ENCODE measurements around the gene AHNAK. TPM values are rescaled to one million over a fixed set of nuclear protein-coding genes. Genes with fewer than 3 reads are reported as not detected.

Gene AHNAK
- total RNA-seq, 2 donors from 2014 or later = 168 to 241 TPM

DNA sequence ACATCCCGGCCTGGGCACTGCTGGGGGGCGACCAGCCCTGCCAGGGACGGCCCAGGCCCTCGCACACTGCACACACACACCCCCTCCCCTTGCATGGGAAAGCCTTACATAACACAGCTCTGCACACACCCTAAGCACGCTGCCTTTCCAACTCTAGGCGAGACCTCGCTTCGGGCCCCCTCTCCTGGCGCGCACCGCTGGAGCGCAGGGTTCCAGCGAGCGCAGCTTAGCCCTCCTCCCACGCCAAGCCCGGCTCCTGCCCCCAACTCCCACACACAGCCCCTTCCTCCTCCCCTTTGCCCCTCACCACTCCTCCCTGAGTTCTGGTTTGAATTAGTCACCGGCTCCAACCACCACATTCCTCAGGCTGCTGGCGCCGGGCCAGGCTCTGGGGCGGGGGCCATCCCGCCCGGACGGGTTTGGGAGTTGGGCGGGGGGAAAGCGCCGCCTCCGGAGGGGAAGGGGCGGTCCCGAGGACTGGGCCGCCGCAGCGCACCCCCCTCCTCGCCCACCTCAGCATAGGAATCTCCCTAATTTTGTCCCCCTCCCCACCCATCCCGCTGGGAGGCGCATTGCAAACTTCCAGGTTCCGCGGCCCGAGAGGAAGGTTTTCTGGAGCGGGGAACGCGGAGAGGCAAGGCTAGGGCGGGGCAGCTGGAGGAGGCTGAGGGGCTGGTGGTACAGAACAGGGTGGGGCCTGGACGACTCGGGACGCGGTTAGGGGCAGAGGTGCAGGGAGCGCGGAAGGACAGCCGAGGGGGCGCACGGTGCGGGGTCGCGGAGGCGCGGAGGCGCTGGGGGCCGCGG lies 966 bp downstream of the AHNAK start:
- ATAC-seq (peak; percentile 59), DNase-seq (peak; percentile 81 to 91 (median 83))
- peak in 1 of 7 experiments; percentile 2 for TF ChIP-seq CTCF (IDR thresholded peaks at IDR 0.05)
- TF ChIP-seq POLR2A (IDR thresholded peaks at IDR 0.05) = peak; percentile 29 to 60 (median 58)
- Histone ChIP-seq H3K4me3 (peak overlapping the region; percentile 62 to 66), H3K4me1 (peaks cover 97% of the 10 kb centered on the region), H3K9me3 (no peaks in the 10 kb centered on the region), H3K27me3 (no peaks in the 10 kb centered on the region), H3K27ac (peak overlapping the region; percentile 85 to 93 (median 86)), H3K36me3 (replicated peaks in 1 of 2; ENCODE audit: insufficient read depth in 1 of 2, low read depth in 2 of 2) (no peaks in the 10 kb centered on the region)
- intact Hi-C loops (cut with DNase I) = no loop called here
- WGBS, 2 donors = 0 to 1% methylated on average over 27 to 46 of the region's 59 CpGs

DNA sequence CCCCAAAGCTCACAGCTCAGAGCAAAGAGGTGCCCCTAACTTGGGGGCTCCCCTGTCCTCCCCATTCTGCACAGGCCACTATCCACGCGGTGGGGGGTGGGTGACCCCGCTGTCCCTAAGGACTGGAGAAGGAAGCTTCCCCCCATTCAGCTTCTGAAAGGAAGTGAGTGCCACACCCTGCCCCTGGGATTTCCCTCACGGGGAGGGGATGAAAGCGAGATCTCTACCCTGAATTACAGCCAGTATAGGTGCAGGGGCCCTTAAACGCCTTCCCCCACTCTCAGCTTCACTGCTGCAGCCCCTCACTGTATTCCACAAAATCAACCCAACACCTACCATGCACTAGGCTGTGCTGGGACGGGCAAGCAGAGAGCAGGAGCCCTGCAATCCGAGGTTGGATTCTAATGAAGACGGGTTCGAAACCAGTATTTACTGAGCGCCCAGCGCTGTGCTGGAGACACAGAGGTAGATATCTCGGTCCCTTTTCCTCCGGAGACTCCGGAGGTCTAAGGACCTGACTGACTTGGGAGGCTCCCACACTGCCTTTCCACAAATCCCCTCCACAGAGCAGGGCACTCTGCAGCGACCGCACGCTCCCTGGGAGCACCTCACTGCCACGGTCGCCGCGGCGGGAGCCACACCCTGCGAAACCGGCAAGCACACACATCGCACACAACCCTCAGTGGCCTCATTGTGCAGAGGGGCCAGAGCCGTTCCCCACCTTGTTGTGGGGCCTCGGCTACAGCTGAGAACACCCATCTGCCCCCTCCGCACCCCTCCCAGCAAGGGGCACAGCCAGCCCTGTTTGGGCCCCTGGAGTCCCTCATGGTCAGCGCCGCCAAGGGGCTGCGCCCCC lies 1.8 kb downstream of the AHNAK start:
- H3K4me1 ChIP-seq = peaks cover 95% of the 10 kb centered on the region
- intact Hi-C loops (cut with DNase I) = loop anchor here (5.0 kb wide), 1 partner anchor 118 kb away; no protein-coding TSS in a partner anchor

GRCh38 chr11:62543680-62544444 lies 2.7 kb downstream of the AHNAK start:
- Histone ChIP-seq H3K4me3 (no peak overlapping the region), H3K27me3 (no peaks in the 10 kb centered on the region), H3K36me3 (replicated peaks in 1 of 2; ENCODE audit: insufficient read depth in 1 of 2, low read depth in 2 of 2) (no peaks in the 10 kb centered on the region), H3K27ac (peak overlapping the region; percentile 8 to 93 (median 86)), H3K9me3 (no peaks in the 10 kb centered on the region), H3K4me1 (peaks cover 92% of the 10 kb centered on the region)
- WGBS, 2 donors = 62 to 64% methylated on average over 16 to 20 of the region's 22 CpGs
- no peak for ATAC-seq
- intact Hi-C loops (cut with DNase I) = loop anchor here (5.0 kb wide), 1 partner anchor 117 kb away; no protein-coding TSS in a partner anchor
- TF ChIP-seq CTCF (IDR thresholded peaks at IDR 0.05) (no peak), POLR2A (IDR thresholded peaks at IDR 0.05) (no peak)
- DNase-seq = peak in 1 of 4 donors; percentile 16

More for the DNA sequence above, 1.8 kb downstream of the AHNAK start:
- H3K4me3 ChIP-seq = peak overlapping the region; percentile 62 to 66
- TF ChIP-seq CTCF (IDR thresholded peaks at IDR 0.05) = no peak
- no peak for TF ChIP-seq POLR2A (IDR thresholded peaks at IDR 0.05)
- H3K36me3 ChIP-seq (replicated peaks in 1 of 2; ENCODE audit: insufficient read depth in 1 of 2, low read depth in 2 of 2) = no peaks in the 10 kb centered on the region
- WGBS, 2 donors = 13 to 36% methylated on average over 15 to 31 of the region's 32 CpGs
- DNase-seq (peak in 1 of 4 donors; percentile 16), ATAC-seq (no peak)
- H3K27me3 ChIP-seq = no peaks in the 10 kb centered on the region
- H3K9me3 ChIP-seq = no peaks in the 10 kb centered on the region
- H3K27ac ChIP-seq = peak overlapping the region; percentile 85 to 93 (median 86)

DNA sequence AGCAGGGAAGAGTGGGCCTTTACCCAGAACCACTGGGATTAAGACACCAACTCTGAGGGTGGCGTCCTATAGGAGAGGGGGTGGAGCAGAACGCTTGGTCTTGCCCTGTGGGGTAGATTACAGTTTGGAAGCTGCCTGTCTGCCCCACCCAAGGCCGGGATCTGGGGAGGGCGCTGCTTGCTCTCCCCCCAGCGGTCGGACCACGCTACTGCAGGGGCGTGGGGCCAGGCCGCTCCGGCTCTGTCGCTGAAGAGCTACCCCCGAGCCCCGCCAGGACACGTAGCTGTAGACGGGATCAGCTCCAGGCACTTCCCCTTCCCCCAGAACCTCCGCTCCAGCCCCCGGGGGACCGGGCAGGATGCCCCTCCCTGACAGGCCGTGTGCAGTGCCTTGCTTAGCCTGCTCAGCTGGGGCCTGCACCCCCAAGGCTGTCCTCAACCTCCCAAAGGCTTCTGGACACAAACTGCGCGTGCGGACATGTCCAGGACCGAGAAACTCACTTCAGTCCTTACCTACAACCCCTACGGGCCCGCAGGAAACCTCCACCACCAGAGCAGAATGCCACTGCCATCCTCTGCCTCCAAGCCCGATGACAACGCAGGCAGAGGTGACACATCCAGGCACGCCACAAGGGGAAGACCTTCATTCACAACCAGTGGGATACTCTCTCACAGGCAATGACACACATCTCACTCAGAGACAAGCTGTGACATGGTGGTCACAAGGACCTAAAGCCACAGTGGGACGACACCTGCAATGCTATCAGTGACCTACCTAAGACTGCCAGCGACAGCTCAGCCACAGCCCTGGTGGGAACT lies 3.6 kb downstream of the AHNAK start:
- H3K9me3 ChIP-seq = no peaks in the 10 kb centered on the region
- H3K27me3 ChIP-seq = no peaks in the 10 kb centered on the region
- TF ChIP-seq POLR2A (IDR thresholded peaks at IDR 0.05) (peak in 1 of 3 donors; percentile 13), CTCF (IDR thresholded peaks at IDR 0.05) (peak; percentile 84 to 99 (median 95))
- no peaks in the 10 kb centered on the region for H3K36me3 ChIP-seq (replicated peaks in 1 of 2; ENCODE audit: insufficient read depth in 1 of 2, low read depth in 2 of 2)
- DNase-seq (peak; percentile 63 to 70 (median 69)), ATAC-seq (peak; percentile 35)
- intact Hi-C loops (cut with DNase I) = loop anchor here (5.0 kb wide), 1 partner anchor 116 kb away; no protein-coding TSS in a partner anchor
- H3K4me3 ChIP-seq = no peak overlapping the region
- 4 to 20% methylated on average over 5 to 23 of the region's 30 CpGs for WGBS, 2 donors
- peaks cover 88% of the 10 kb centered on the region for H3K4me1 ChIP-seq
- peak overlapping the region in 3 of 4 donors; percentile 37 to 93 (median 86) for H3K27ac ChIP-seq
